ENCODE data around the gene RAP1GAP2.

Gene RAP1GAP2

GRCh38 chr17:3004925-3005324, 208.7 kb downstream of the RAP1GAP2 start:
- no peak for TF ChIP-seq CTCF (IDR thresholded peaks at IDR 0.05; ENCODE audit: extremely low read depth, insufficient read depth, missing control alignments)
- in situ Hi-C loops (cut with MboI; ENCODE audit: low pct_unique_long_range_greater_than_20kb, low sequenced_read_pairs, unreplicated experiment): no loop called here
- DNase-seq (ENCODE audit: low spot score): no peak

- no peak for TF ChIP-seq CTCF (IDR thresholded peaks at IDR 0.05; ENCODE audit: extremely low read depth, insufficient read depth, missing control alignments)
- no peak for DNase-seq (ENCODE audit: low spot score)
- in situ Hi-C loops (cut with MboI; ENCODE audit: low pct_unique_long_range_greater_than_20kb, low sequenced_read_pairs, unreplicated experiment): no loop called here
These were observed 209.5 kb downstream of the RAP1GAP2 start for GRCh38 chr17:3005696-3006095.

- in situ Hi-C loops (cut with MboI; ENCODE audit: low pct_unique_long_range_greater_than_20kb, low sequenced_read_pairs, unreplicated experiment): no loop called here
- DNase-seq (ENCODE audit: low spot score): no peak
- TF ChIP-seq CTCF (IDR thresholded peaks at IDR 0.05; ENCODE audit: extremely low read depth, insufficient read depth, missing control alignments): no peak
These were observed 210.6 kb downstream of the RAP1GAP2 start for GRCh38 chr17:3006801-3007200.

DNA sequence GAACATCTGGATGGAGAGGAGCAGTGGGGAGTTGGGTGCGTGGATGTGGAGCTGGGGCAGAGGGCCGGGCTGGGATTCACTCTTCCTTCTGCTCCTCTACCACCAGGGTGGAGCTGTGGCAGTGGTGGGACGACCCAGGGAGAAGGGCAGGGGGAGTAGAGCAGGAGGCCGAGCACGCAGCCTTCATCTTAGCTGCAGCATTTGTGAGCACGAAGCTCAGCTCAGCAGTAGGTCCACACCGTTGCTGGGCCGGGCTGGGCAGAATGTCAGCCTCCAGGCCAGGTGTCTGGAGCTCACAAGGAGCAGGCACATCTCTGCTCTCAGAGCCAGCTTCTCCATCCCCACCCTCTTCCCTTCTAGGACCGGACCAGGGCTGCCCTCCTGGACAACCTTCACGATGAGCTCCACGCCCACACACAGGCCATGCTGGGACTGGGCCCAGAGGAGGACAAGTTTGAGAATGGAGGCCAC, 211.4 kb downstream of the RAP1GAP2 start:
- TF ChIP-seq CTCF (IDR thresholded peaks at IDR 0.05; ENCODE audit: extremely low read depth, insufficient read depth, missing control alignments): no peak
- in situ Hi-C loops (cut with MboI; ENCODE audit: low pct_unique_long_range_greater_than_20kb, low sequenced_read_pairs, unreplicated experiment): no loop called here
- no peak for DNase-seq (ENCODE audit: low spot score)

DNA sequence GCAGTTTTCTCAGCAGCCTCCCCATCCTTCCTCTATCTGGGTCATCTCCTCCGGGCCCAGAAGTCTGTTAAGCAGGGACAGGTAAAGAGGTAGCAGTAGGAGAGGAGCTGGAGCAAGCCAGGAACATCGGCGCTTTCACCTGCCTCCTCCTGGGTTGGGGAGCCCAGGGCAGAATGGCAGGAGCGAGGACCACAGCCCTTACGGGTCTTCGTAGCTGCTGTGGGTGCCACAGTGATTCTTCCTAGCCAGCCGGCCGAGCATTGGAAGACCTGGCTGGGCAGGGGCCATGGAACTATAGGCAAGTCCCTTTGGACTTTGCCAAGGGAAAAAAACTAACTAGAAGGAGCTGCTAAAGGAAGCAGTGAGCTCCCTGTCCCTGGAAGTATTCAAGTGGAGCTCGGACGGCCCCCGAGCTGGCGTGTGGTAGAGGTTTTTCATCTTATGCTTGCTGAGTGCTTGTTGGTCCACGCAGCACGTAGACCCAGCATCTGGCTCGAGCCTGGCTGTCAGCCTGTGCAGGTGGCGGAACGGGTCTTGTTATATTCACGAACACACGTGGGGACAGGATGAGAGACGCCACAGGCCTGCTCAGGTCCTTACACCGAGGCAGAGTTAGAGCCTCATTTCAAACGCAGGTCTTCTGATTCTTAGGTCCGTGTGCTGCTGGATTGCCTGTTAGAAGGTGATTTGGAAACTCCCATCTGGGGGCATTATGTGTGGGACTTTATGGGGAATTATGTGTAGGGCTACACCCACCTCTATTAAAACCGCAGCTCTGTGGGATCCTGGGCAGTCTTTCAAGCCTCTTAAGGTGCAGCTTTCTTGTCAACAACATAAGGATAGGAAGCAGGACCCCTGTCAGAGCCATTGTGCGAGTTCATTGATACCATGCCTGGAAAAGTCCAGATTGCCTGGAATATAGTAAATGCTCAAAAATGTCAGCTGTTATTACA, 212.4 kb downstream of the RAP1GAP2 start:
- no peak for TF ChIP-seq CTCF (IDR thresholded peaks at IDR 0.05; ENCODE audit: extremely low read depth, insufficient read depth, missing control alignments)
- in situ Hi-C loops (cut with MboI; ENCODE audit: low pct_unique_long_range_greater_than_20kb, low sequenced_read_pairs, unreplicated experiment): no loop called here
- DNase-seq (ENCODE audit: low spot score): no peak

DNA sequence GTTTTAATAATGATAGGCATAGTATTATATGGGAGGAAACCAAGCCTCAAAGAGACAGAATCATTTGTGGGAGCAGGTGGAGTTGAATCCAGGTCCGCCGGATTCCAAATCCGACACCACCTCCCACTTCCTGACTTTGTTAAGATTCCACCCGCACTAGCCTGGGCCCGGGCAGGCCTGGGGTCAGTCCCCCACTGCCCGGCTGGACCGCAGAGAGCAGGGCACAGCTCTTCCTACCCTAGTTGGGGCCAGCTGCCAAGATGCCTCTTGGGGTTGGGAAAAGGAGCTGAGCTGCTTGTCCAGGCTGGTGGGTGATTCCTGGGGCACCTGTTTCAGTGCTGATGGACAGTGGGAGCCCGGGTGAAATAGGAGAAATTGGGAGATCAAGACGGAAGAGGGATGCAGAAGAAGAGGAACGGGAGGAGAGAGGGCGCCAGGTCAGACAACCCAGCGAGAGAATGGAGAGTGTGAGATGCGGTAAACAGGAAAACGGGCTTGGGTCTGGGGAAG, 213.2 kb downstream of the RAP1GAP2 start:
- in situ Hi-C loops (cut with MboI; ENCODE audit: low pct_unique_long_range_greater_than_20kb, low sequenced_read_pairs, unreplicated experiment): no loop called here

More for the DNA sequence above, 213.2 kb downstream of the RAP1GAP2 start:
- no peak for TF ChIP-seq CTCF (IDR thresholded peaks at IDR 0.05; ENCODE audit: extremely low read depth, insufficient read depth, missing control alignments)
- no peak for DNase-seq (ENCODE audit: low spot score)
